GM19467 (cell line): ENCODE results near the gene LILRA1.
A peak's percentile ranks its signal among the peaks of the same experiment; 100 is the strongest.
"Not testable (repeated sequence)": the region's sequence is repeated elsewhere in the genome, so short reads cannot be mapped to it uniquely, and the experiment has no call there.

Source experiments
- ATAC-seq: cut with Tn5 transposase; IDR thresholded peaks from one replicate; pipeline ENCODE4 v1.9.1; 2021; ENCODE audit warnings: mild to moderate bottlenecking, moderate library complexity; ENCODE audit not compliant: unreplicated experiment

LILRA1 gene

DNA sequence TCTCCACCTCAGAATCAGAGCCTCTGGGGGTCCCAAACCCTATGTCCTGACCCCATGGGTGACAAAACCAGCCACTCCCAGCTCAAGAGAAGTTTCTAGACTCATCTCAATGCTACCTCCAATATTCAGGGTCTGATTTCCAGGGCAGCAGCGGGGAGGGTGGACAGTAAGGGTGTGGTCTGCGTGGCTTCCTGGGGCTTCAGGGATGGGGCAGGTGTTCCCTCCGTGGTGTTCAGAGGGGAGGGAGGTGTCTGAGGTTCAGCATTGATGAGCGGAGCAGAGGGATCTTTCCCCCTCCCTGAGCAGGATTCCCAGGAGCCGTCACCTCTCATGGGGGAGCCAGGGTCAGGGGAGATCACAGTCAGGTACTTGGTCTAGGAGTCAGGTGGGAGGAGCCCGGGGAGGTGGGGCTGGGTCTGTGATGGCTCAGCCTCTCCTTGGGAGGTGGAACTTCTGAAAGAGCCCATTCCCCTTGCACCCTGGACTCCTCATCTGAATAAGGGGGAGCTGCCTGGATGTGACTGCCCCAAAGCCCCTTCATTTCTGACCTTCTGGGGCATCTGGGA, 16.9 kb upstream of the LILRA1 start:
- no peak for ATAC-seq

DNA sequence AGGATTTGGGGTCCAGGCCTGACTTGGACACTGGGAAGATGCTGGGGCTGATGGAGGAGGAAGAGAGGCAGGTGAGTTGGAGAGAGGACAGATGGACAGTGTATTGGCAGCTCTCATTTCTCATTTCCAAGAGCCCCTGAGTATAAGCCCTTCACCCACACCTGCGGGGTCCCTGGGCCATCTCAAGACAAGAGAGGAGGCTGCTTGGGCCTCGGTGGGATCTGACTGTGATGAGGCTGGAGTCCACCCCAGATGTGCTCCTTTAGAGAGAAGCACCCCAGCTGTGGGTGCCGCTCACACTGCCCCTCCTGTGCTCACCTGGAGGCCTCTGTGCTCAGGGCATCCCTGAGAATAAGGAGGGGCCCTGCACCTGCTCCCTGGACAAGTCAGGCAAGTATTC, 16.1 kb upstream of the LILRA1 start:
- no peak for ATAC-seq

DNA sequence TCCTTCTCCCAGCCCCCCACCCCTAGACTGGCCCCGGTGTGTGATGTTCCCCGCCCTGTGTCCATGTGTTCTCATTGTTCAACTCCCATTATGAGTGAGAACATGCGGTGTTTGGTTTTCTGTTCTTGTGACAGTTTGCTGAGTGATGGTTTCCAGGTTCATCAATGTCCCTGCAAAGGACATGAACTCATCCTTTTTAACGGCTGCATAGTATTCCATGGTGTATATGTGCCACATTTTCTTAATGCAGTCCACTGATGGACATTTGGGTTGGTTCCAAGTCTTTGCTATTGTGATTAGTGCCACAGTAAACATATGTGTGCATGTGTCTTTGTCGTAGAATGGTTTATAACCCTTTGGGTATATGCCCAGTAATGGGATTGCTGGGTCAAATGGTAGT, 15.2 kb upstream of the LILRA1 start:
- not testable (repeated sequence) for ATAC-seq

DNA sequence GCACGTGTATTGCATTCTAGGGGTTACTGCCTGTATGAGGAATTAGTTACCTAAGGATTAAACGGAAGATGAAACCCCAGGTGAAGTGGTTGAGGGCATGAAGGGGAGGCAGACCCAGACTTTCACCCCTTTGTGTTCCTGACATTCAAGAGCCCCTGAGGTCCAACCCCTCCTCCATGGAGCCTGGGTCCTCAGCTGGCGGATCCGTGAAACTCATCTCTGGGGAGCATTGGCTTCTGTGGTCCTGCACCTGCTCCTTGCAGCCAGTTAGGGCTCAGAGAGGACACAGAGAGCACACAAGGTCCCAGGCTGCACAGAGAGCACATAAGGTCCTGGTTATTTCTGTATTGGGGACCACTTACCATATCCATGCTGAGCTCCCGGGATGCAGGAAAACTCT, 7.0 kb upstream of the LILRA1 start:
- no peak for ATAC-seq

DNA sequence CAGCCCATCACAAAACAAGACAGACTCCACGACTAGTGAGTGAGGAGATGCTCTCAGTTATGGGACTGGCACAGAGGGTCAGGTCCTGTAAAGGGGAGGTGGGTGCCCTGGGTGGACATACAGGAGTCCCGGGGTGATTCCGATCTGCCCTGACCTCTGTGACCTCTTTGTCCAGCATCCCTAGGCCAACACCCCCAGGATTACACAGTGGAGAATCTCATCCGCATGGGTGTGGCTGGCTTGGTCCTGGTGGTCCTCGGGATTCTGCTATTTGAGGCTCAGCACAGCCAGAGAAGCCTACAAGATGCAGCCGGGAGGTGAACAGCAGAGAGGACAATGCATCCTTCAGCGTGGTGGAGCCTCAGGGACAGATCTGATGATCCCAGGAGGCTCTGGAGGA, 6.4 kb upstream of the LILRA1 start:
- ATAC-seq, result no peak

DNA sequence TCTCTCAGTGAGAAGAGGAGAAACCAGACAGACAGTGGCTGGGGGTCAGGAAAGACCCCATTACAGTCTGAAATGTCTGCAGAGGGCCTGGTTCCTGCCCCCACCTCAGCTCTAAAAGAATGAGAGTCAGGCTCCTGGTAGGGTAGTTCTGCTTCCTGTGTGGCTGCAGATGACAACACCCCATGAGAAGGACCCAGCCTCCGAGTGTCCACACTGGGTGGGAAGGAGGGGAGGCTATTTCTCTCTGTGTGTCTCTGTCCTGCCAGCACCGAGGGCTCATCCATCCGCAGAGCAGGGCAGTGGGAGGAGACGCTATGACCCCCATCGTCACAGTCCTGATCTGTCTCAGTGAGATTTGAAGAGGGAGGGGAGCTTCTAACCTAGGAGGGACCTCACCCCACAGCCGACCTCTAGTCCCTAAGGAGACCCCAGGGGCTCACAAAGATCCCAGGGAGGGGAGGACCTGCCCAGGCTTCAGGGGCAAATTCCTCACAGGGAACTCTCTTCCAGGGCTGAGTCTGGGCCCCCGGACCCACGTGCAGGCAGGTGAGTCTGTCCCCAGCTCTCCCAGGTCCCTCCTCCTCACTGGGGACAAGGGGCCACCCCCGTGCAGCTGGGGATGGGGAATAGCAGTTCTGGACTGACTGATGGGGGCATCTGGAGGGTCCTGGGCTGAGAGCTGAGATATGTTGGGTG, 647 bp downstream of the LILRA1 start:
- ATAC-seq, result not testable (repeated sequence)

DNA sequence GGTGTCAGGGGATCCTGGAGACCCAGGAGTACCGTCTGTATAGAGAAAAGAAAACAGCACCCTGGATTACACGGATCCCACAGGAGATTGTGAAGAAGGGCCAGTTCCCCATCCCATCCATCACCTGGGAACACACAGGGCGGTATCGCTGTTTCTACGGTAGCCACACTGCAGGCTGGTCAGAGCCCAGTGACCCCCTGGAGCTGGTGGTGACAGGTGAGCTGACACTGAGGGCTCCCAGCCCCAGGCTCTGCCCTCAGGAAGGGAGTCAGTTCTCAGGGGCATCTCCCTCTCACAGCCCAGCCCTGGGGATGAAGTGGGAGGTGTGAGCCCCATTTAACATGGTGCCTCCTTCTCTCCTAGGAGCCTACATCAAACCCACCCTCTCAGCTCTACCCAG, 1.3 kb downstream of the LILRA1 start:
- ATAC-seq, result no peak

DNA sequence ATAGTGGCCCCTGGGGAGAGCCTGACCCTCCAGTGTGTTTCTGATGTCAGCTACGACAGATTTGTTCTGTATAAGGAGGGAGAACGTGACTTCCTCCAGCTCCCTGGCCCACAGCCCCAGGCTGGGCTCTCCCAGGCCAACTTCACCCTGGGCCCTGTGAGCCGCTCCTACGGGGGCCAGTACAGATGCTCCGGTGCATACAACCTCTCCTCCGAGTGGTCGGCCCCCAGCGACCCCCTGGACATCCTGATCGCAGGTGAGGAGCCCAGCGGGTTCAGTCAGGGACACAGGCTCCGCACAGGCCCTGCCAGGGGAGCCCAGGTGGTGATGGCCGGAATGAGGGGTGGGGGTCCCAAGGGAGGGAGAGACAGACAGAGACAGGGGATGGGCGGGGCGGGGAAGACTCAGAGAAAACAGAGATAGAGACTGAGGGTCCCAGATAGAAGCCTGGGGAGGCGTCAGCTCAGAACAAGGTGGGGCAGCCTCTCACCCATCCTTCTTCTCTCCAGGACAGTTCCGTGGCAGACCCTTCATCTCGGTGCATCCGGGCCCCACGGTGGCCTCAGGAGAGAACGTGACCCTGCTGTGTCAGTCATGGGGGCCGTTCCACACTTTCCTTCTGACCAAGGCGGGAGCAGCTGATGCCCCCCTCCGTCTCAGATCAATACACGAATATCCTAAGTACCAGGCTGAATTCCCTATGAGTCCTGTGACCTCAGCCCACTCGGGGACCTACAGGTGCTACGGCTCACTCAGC, 2.4 kb downstream of the LILRA1 start:
- not testable (repeated sequence) for ATAC-seq

DNA sequence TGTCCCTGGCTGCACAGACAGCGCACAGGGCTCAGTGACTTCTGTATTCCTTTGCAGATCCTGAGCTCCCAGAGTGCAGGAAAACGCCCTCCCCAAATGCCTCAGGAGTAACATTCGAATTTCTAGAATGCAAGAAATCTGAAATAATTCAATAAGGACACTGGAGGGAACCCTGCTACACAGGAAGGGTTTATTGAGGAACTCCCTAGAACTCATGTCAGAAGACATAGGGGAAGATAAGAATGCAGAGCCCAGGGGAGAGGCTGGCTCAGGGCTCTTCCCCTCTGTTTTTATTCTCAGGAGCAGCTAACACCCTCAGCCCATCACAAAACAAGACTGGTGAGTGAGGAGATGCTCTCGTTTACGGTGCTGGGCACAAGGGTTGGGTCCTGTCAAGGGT, 6.8 kb downstream of the LILRA1 start:
- no peak for ATAC-seq

DNA sequence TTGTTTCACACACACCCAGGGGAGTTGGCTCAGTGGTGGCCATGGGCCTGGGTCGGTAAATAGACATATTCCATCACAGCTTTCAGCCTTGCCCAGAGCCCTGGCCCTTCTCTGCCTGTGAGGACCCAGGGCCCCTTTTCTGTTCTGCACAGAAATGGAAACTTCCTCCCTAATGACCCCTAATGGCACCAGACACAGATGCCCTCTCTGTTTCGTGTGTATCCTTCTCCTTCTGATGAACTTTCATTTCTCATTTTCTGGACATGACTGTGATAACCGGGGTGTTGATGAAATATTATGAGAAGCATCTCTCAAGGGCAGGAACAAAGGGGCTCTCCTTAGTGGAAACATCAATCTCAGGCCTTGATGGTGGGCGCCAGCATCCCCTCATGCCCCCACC, 12.8 kb downstream of the LILRA1 start:
- ATAC-seq, result no peak

DNA sequence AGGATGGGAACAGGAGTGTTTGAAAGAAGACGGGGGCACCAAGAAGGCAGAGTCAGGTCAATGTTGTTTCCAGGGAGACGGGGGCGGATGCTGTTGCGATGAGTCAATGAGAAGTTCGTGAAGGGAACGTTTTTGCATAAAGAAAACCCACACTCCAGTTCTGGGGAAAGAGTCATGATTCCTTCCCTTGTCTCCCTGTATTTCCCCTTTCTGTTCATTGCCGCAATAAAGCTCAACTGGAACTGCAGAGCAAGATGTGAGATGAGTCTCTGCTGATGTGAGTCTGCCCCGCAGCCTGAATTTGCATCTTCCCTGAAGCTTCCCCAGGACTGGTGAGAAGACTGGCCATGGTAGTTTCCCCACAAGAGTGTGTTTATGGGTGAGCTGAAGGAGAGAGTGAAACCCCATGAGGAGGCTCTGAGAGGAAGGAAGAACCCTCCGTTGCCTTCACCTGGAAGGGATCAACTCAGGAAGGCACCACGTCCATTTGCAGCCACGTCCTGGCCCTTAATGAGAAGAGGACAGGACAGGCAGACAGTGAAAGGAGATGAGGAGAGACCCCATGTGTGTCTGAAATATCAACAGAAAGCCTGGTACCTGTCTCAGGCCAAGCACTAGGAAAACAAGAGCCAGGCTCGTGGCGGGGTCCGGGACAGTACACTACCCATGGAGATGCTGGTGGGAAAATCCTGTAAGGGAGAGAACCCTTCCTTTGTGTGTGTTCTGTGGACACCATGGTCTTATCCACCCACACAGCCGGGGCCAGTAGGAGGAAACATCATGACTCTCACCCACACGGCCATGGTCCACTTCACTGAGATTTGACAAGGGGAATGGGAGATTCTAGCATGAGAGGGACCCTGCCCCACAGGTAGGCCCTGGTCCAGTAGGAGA, 13.7 kb downstream of the LILRA1 start:
- no peak for ATAC-seq

DNA sequence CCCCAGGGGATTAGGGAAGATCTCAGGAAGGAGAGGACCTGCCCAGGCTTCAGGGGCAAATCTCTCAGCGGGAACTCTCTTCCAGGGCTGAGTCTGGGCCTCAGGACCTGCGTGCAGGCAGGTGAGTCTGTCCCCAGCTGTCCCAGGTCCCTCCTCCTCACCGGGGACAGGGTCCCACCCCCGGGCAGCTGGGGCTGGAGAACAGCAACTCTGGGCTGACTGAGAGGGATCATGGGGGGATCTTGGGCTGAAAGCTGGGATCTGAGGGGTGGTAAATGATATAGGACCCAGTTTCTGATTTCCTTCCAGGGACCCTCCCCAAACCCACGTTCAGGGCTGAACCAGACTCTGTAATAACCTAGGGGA, 14.3 kb downstream of the LILRA1 start:
- no peak for ATAC-seq

DNA sequence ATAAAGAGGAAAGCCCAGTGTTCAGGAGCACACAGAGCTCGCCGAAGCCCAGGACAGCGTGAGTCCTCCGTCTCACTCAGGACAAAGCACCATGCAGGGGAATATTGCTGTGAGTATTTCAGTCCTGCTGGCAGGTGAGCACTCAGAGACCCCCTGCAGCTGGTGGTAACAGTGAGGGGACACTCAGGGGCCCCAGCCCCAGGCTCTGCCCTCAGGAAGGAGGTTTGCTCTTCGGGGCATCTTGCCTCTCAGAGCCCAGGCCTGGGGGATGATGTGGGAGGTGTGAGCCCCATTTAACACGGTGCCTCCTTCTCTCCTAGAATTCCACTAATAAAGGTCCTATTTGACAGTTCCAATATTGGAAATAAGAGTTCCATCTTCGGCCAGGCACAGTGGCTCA, 14.8 kb downstream of the LILRA1 start:
- no peak for ATAC-seq

DNA sequence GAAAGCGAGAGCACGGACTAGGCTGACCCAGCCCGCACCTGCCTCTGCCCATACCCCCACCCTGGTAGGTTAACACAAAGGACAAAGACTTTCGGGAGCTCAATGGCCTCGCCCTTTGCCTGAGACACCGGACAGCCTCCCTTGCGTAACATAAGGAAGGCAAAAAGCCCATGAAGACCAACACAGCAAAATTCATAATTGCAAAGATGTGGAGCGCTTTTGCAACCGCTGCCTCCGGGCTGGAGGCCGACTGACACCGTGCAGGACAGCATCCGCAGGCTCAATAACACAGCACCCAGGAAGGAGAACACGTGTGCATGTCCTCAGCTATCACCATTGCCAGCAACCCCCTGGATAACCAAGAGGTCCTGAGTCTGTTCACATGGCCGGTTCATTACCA, 15.4 kb downstream of the LILRA1 start:
- no peak for ATAC-seq

DNA sequence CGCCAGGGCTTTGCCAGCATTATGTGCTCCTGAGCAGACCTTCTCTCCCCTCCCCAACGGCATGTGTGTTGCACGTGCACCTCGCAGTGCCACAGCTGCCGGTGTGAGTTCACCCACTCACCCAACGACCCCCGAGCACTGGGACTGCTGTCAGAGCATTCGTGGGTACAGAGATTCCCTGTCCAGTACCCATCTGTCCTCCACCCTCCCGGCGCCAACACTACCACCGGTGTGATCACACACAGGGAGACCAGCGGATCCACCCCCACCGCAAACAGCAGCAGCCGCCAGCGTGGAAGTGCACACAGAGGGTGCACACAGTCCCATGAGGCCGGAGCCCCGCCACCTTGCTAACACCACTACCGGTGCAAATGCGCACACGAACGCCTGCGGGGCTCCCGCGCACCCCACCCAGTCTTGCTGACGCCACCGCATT, 15.9 kb downstream of the LILRA1 start:
- ATAC-seq, result no peak

DNA sequence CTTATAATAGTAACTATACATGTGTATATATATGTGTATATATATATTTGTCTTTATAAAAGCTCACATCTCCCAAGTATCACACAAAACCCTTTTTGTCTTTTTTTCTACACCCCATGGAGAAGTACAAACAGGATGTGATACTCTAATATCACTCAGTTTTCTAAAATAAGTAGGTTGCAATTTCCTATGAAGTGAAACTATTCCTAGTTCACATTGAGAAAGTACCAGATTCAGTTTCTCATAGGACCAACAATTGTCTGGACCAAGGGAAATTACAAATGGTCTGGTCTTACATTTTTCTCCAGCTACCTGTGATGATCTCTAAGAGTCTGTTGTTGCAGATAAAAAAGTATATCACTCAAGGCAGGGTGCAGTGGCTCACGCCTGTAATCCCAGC, 19.0 kb downstream of the LILRA1 start:
- no peak for ATAC-seq

DNA sequence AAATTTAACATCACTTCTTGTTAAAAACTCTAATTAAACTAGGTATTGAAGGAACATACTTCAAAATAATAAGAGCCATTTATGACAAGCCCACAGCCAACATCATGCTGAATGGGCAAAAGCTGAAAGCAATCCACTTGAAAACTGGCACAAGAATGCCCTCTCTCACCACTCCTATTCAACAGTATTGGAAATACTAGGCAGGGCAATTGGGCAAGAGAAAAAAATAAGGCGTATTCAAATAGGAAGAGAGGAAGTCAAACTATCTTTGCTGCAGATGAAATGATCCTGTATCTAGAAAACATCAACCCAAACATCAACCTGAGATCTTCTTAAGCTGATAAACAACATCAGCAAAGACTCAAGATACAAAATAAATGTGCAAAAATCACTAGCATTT, 21.3 kb downstream of the LILRA1 start:
- ATAC-seq, result no peak

DNA sequence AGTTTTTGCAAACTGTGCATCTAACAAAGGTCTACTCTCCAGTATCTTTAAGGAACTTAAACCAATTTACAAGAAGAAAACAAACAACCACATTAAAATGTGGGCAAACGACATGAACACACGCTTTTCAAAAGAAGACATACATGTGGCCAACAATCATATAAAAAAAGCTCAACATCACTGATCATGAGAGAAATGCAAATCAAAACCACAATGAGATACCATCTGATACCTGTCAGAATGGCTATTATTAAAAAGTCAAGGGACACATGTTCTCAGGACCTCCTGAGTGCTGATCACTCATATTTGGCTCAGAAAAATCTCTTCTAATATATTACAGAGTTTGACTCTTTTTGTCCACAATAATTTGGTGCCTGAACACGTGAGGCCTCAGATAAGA, 22.6 kb downstream of the LILRA1 start:
- no peak for ATAC-seq

DNA sequence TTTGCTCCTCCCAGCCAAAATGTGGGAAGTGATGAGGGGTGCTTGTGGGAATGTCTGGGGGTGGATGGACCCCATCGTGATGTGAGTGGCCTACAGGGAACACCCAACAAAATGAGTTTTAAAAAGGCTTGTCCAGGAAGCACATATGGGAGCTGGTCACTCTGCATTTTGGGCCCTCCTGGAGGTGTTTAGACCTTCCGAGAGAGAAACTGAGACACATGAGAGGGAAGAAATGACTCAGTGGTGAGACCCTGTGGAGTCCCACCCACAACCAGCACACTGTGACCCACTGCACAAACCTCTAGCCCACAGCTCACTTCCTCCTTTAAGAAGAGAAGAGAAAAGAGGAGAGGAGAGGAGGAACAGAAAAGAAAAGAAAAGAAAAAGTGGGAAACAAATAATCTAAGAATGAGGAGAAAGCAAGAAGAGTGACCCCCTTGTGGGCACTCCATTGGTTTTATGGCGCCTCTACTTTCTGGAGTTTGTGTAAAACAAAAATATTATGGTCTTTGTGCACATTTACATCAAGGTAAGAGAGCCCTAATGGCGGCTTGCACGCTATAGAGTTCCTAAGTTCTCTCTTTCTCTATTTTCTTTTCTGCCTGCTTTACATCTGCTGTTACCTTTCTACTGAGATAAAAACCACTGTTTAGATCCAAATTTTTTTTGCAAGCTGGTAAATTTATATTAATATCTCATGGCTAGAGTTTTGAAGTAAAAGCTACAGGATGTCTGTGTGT, 23.6 kb downstream of the LILRA1 start:
- peak; percentile 73 for ATAC-seq

DNA sequence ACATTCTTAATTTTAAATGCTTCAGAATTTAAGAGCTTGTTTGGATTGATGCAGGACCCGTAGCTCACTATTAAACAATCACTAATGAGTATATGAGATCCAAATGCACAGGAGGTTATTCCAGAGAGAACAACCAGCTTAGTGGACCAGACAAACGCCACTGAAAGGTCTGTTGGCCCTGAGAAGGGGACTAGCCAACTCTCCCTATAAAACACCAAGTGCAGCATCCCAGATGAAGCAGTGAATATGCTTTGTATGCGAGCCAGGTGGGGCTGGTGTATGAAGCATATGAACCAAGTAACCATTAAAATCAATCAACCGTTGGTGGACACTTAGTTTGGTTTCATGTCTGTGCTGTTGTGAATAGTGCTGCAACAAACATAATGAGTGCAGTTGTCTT, 27.0 kb downstream of the LILRA1 start:
- no peak for ATAC-seq

DNA sequence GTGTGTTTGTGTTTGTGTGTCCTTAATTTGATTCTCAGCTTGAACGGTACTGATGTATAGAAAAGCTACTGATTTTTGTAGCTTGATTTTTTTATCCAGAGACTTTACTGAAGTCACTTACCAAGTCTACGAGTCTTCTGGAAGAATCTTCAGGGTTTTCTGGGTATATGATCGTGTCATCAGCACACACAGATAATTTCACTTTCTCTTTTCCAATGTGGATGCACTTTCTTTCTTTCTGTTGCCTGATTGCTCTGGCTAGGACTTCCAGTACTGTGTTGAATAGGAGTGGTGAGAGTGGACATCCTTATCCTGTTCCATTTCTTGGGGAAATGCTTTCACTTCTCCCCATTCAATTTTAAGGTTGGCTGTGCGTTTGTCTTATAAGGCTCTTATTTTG, 29.0 kb downstream of the LILRA1 start:
- ATAC-seq, result no peak
